ENCODE measurements around the gene KRTAP24-1. TPM values are rescaled to one million over a fixed set of nuclear protein-coding genes. Genes with fewer than 3 reads are reported as not detected.

KRTAP24-1 gene
- polyA plus RNA-seq, 1 experiment, result not detected

GRCh38 chr21:30240661-30241060 lies 42.1 kb downstream of the KRTAP24-1 start:
- CTCF ChIA-PET, result no interaction called here

GRCh38 chr21:30238168-30238567 lies 44.6 kb downstream of the KRTAP24-1 start:
- H3K27me3 ChIP-seq (ENCODE audit: control insufficient read depth, insufficient read depth, low read length), result no peaks in the 10 kb centered on the region
- POLR2A ChIA-PET, result no interaction called here
- H3K4me3 ChIP-seq (ENCODE audit: low read depth, low read length), result no peak overlapping the region
- no peak for DNase-seq (ENCODE audit: low read depth)
- no peaks in the 10 kb centered on the region for H3K36me3 ChIP-seq (ENCODE audit: control insufficient read depth, insufficient read depth, low read length)
- no peak for TF ChIP-seq CTCF (IDR thresholded peaks at IDR 0.05; ENCODE audit: insufficient read depth, low read depth, low read length)
- CTCF ChIA-PET, result no interaction called here

More at GRCh38 chr21:30240661-30241060, 42.1 kb downstream of the KRTAP24-1 start:
- H3K27me3 ChIP-seq (ENCODE audit: control insufficient read depth, insufficient read depth, low read length), result no peaks in the 10 kb centered on the region
- no peak for DNase-seq (ENCODE audit: low read depth)
- H3K4me3 ChIP-seq (ENCODE audit: low read depth, low read length), result no peak overlapping the region
- POLR2A ChIA-PET, result no interaction called here
- no peaks in the 10 kb centered on the region for H3K36me3 ChIP-seq (ENCODE audit: control insufficient read depth, insufficient read depth, low read length)
- no peak for TF ChIP-seq CTCF (IDR thresholded peaks at IDR 0.05; ENCODE audit: insufficient read depth, low read depth, low read length)

- DNase-seq (ENCODE audit: low read depth), result no peak
- POLR2A ChIA-PET, result interaction anchor here (0.6 kb wide), 1 partner anchor 13 kb away, joined by 3 read pairs; no protein-coding TSS in a partner anchor
- CTCF ChIA-PET, result interaction anchor here (1.3 kb wide), 1 partner anchor 9 kb away, joined by 3 read pairs; no protein-coding TSS in a partner anchor
- TF ChIP-seq CTCF (IDR thresholded peaks at IDR 0.05; ENCODE audit: insufficient read depth, low read depth, low read length), result no peak
- H3K27me3 ChIP-seq (ENCODE audit: control insufficient read depth, insufficient read depth, low read length), result no peaks in the 10 kb centered on the region
- H3K4me3 ChIP-seq (ENCODE audit: low read depth, low read length), result no peak overlapping the region
- no peaks in the 10 kb centered on the region for H3K36me3 ChIP-seq (ENCODE audit: control insufficient read depth, insufficient read depth, low read length)
These were observed 48.1 kb downstream of the KRTAP24-1 start for GRCh38 chr21:30234643-30235042.

- Histone ChIP-seq H3K27me3 (ENCODE audit: control insufficient read depth, insufficient read depth, low read length) (no peaks in the 10 kb centered on the region), H3K36me3 (ENCODE audit: control insufficient read depth, insufficient read depth, low read length) (no peaks in the 10 kb centered on the region), H3K4me3 (ENCODE audit: low read depth, low read length) (no peak overlapping the region)
- DNase-seq (ENCODE audit: low read depth), result no peak
- no peak for TF ChIP-seq CTCF (IDR thresholded peaks at IDR 0.05; ENCODE audit: insufficient read depth, low read depth, low read length)
- ChIA-PET POLR2A (no interaction called here), CTCF (no interaction called here)
These were observed 48.7 kb downstream of the KRTAP24-1 start for GRCh38 chr21:30234050-30234449.

- no peak for TF ChIP-seq CTCF (IDR thresholded peaks at IDR 0.05; ENCODE audit: insufficient read depth, low read depth, low read length)
- Histone ChIP-seq H3K4me3 (ENCODE audit: low read depth, low read length) (no peak overlapping the region), H3K36me3 (ENCODE audit: control insufficient read depth, insufficient read depth, low read length) (no peaks in the 10 kb centered on the region), H3K27me3 (ENCODE audit: control insufficient read depth, insufficient read depth, low read length) (no peaks in the 10 kb centered on the region)
- POLR2A ChIA-PET, result no interaction called here
- no peak for DNase-seq (ENCODE audit: low read depth)
- CTCF ChIA-PET, result no interaction called here
These were observed 49.3 kb downstream of the KRTAP24-1 start for GRCh38 chr21:30233228-30234020.
